ENCODE data around the gene ITPA. TPM values are rescaled to one million over a fixed set of nuclear protein-coding genes. Genes with fewer than 3 reads are reported as not detected.

Gene ITPA
- total and polyA plus RNA-seq, 2 of the 13 experiments (the other 11 are each of a cell fraction or from before 2014, with no cell fraction given): 60.1 to 103 TPM

- TF ChIP-seq ZBTB25 (CRISPR knock-in tag; IDR thresholded peaks at IDR 0.05) (no peak), HIVEP1 (CRISPR knock-in tag; IDR thresholded peaks at IDR 0.05) (no peak), ZFP36 (IDR thresholded peaks at IDR 0.05; ENCODE audit: borderline replicate concordance, low read depth, low read length, partially characterized antibody) (no peak), GABPB1 (CRISPR knock-in tag; IDR thresholded peaks at IDR 0.05) (no peak), ZFP37 (CRISPR knock-in tag; IDR thresholded peaks at IDR 0.05; ENCODE audit: borderline replicate concordance) (no peak), REL (CRISPR knock-in tag; conservative IDR thresholded peaks at IDR 0.05) (no peak), ZSCAN20 (CRISPR knock-in tag; IDR thresholded peaks at IDR 0.05; ENCODE audit: borderline replicate concordance) (no peak), GLI4 (CRISPR knock-in tag; IDR thresholded peaks at IDR 0.05; ENCODE audit: borderline replicate concordance) (no peak), SP140L (CRISPR knock-in tag; IDR thresholded peaks at IDR 0.05; ENCODE audit: borderline replicate concordance) (no peak), ZBTB38 (CRISPR knock-in tag; IDR thresholded peaks at IDR 0.05) (peak; percentile 62; the same call in 1 of the 2 replicates), SIX1 (CRISPR knock-in tag; IDR thresholded peaks at IDR 0.05; ENCODE audit: borderline replicate concordance) (no peak), ZNF343 (CRISPR knock-in tag; IDR thresholded peaks at IDR 0.05) (no peak), TP53 (CRISPR knock-in tag; conservative IDR thresholded peaks at IDR 0.05) (no peak), AHDC1 (CRISPR knock-in tag; IDR thresholded peaks at IDR 0.05; ENCODE audit: borderline replicate concordance) (no peak), PRMT3 (CRISPR knock-in tag; IDR thresholded peaks at IDR 0.05; ENCODE audit: borderline replicate concordance, low read depth) (no peak), MYC (CRISPR knock-in tag; IDR thresholded peaks at IDR 0.05; ENCODE audit: borderline replicate concordance) (0 out of 2 replicates have a peak, but pooled peaks have one; percentile 39), TFDP2 (CRISPR knock-in tag; IDR thresholded peaks at IDR 0.05) (no peak), ZNF512 (CRISPR knock-in tag; IDR thresholded peaks at IDR 0.05) (no peak), ZNF891 (CRISPR knock-in tag; IDR thresholded peaks at IDR 0.05) (0 out of 2 replicates have a peak, but pooled peaks have one; percentile 58)
These were observed 45.9 kb upstream of the ITPA start (continued) for GRCh38 chr20:3163099-3164042.

Data from HepG2 (cell line).